H1 (cell line): Measurements from ENCODE around the gene SMARCC1. TPM values are rescaled to one million over a fixed set of nuclear protein-coding genes. Genes with fewer than 3 reads are reported as not detected.

Experiments
- CTCF ChIA-PET: fragments of 300-600 bp; sonication (Branson Sonifier 250); formaldehyde crosslinking; loops from one replicate; lab custom pipeline; 2021; ENCODE audit not compliant: partially characterized antibody; lab: Charles Lee
- POLR2A ChIA-PET: fragments of 300-600 bp; sonication (Branson Sonifier 250); formaldehyde crosslinking; loops from one replicate; lab custom pipeline; 2021; ENCODE audit warnings: inconsistent platforms; ENCODE audit not compliant: partially characterized antibody; lab: Charles Lee
- DNase-seq, 2 experiments: peaks; one replicate each; pipeline versions ENCODE4 v3.0.0 to v3.0.0-alpha.2; 2010 to 2022; ENCODE audit warnings: low spot score in 2 of 2, low read depth in 1 of 2, mixed read lengths in 1 of 2
- FAIRE-seq: peaks from 2 replicates; lab custom pipeline; 2011; peaks lifted over from hg19 to GRCh38; lab: Jason Lieb, UNC
- H2AFZ ChIP-seq: 2 replicates; pipeline ENCODE4 v1.8.1; 2012; ENCODE audit warnings: low read length, inconsistent platforms
- H2AK5ac ChIP-seq: 2 replicates; pipeline ENCODE4 v1.6.1; 2013; ENCODE audit warnings: low read depth, low read length
- H2BK120ac ChIP-seq: replicated peaks from 2 replicates; pipeline ENCODE3; 2013; ENCODE audit warnings: low read depth, low read length, inconsistent platforms
- H2BK12ac ChIP-seq: 2 replicates; pipeline ENCODE4 v1.6.1; 2013; ENCODE audit warnings: low read depth, low read length
- H2BK15ac ChIP-seq: 2 replicates; pipeline ENCODE4 v1.6.1; 2013; ENCODE audit warnings: low read length
- H2BK20ac ChIP-seq: 2 replicates; pipeline ENCODE4 v1.6.1; 2013; ENCODE audit warnings: low read length
- H2BK5ac ChIP-seq: 2 replicates; pipeline ENCODE4 v1.6.1; 2013; ENCODE audit warnings: low read depth, low read length
- H3K14ac ChIP-seq: 2 replicates; pipeline ENCODE4 v1.6.1; 2013; ENCODE audit warnings: inconsistent platforms; ENCODE audit not compliant: insufficient read length
- H3K18ac ChIP-seq: 2 replicates; pipeline ENCODE4 v1.6.1; 2013; ENCODE audit warnings: low read length; ENCODE audit errors: extremely low read depth
- H3K23ac ChIP-seq: 2 replicates; pipeline ENCODE4 v1.6.1; 2013; ENCODE audit warnings: inconsistent platforms; ENCODE audit not compliant: insufficient read length
- H3K23me2 ChIP-seq: 2 replicates; pipeline ENCODE4 v1.6.1; 2013; ENCODE audit warnings: low read depth, low read length
- H3K27ac ChIP-seq: 2 replicates; pipeline ENCODE4 v1.6.1; 2011; ENCODE audit warnings: low read depth, low read length, inconsistent platforms
- H3K27me3 ChIP-seq, 4 experiments: replicated peaks in 1 of 4; 1 replicate in 1 of 4; 2 replicates in 3 of 4; pipeline versions ENCODE4 v1.6.1 to v1.8.1; 2011 to 2013; ENCODE audit warnings: low read length in 3 of 4, mild to moderate bottlenecking in 3 of 4, inconsistent platforms in 2 of 4, mixed read lengths in 2 of 4, moderate library complexity in 1 of 4; ENCODE audit not compliant: control insufficient read depth in 3 of 4, insufficient read depth in 3 of 4; ENCODE audit errors: extremely low read depth in 1 of 4
- H3K36me3 ChIP-seq, 4 experiments: 2 replicates each; pipeline versions ENCODE4 v1.6.1 to v1.8.1; 2011 to 2013; ENCODE audit warnings: mild to moderate bottlenecking in 4 of 4, low read length in 3 of 4, moderate library complexity in 2 of 4, control low read depth in 1 of 4, inconsistent platforms in 1 of 4; ENCODE audit not compliant: insufficient read depth in 4 of 4, control insufficient read depth in 2 of 4
- H3K4ac ChIP-seq: replicated peaks from 2 replicates; pipeline ENCODE3; 2013; ENCODE audit warnings: low read length, low read depth, mixed read lengths, inconsistent platforms; ENCODE audit not compliant: insufficient read length
- H3K4me1 ChIP-seq, 4 experiments: replicated peaks in 1 of 4; 1 replicate in 1 of 4; 2 replicates in 3 of 4; pipeline versions ENCODE4 v1.6.1 to v1.8.1; 2011 to 2013; ENCODE audit warnings: low read length in 3 of 4, inconsistent platforms in 2 of 4, mixed read lengths in 1 of 4; ENCODE audit not compliant: insufficient read depth in 4 of 4, control insufficient read depth in 3 of 4
- H3K4me2 ChIP-seq, 2 experiments: 2 replicates each; pipeline versions ENCODE4 v1.6.1 to v1.8.1; 2011 to 2013; ENCODE audit warnings: low read depth in 2 of 2, low read length in 2 of 2, control low read depth in 1 of 2, inconsistent platforms in 1 of 2, mild to moderate bottlenecking in 1 of 2; ENCODE audit not compliant: insufficient read depth in 1 of 2
- H3K4me3 ChIP-seq, 4 experiments: fragments of 200-600, 300-600 bp in 1 of 4; sonication (generic), shearing (Covaris generic), sonication (Bioruptor Twin) in 1 of 4; 2 replicates each; pipeline versions ENCODE4 v1.5.1 to v1.8.1; 2011 to 2016; ENCODE audit warnings: low read length in 4 of 4, low read depth in 3 of 4, control low read depth in 2 of 4, inconsistent platforms in 2 of 4, mild to moderate bottlenecking in 2 of 4, mixed read lengths in 1 of 4, moderate library complexity in 1 of 4; ENCODE audit not compliant: insufficient read depth in 2 of 4; ENCODE audit errors: extremely low read depth in 1 of 4
- H3K56ac ChIP-seq: replicated peaks from 2 replicates; pipeline ENCODE3; 2013; ENCODE audit warnings: low read depth, mild to moderate bottlenecking, mixed read lengths, low read length, inconsistent platforms; ENCODE audit not compliant: insufficient read length
- H3K79me1 ChIP-seq: 2 replicates; pipeline ENCODE4 v1.6.1; 2013; ENCODE audit warnings: low read depth, low read length, control low read depth
- H3K79me2 ChIP-seq, 2 experiments: 2 replicates each; pipeline versions ENCODE4 v1.6.1 to v1.8.1; 2012 to 2013; ENCODE audit warnings: low read length in 2 of 2, mild to moderate bottlenecking in 2 of 2, inconsistent platforms in 1 of 2; ENCODE audit not compliant: insufficient read depth in 2 of 2, control insufficient read depth in 1 of 2
- H3K9ac ChIP-seq, 4 experiments: replicated peaks in 1 of 4; 1 replicate in 1 of 4; 2 replicates in 3 of 4; pipeline versions ENCODE4 v1.6.1 to v1.8.1; 2011 to 2013; ENCODE audit warnings: low read depth in 3 of 4, low read length in 3 of 4, control low read depth in 2 of 4, mild to moderate bottlenecking in 2 of 4, moderate library complexity in 2 of 4, inconsistent platforms in 1 of 4; ENCODE audit errors: extremely low read depth in 1 of 4
- H3K9me3 ChIP-seq, 2 experiments: 2 replicates each; pipeline versions ENCODE4 v1.6.1 to v1.8.1; 2012 to 2013; ENCODE audit warnings: mild to moderate bottlenecking in 2 of 2, moderate library complexity in 2 of 2, control low read depth in 1 of 2, inconsistent platforms in 1 of 2, low read depth in 1 of 2, low read length in 1 of 2, mixed read lengths in 1 of 2; ENCODE audit not compliant: insufficient read depth in 2 of 2
- H4K20me1 ChIP-seq, 2 experiments: replicated peaks in 1 of 2; 2 replicates each; pipeline versions ENCODE3 to v1.8.1; 2011 to 2013; ENCODE audit warnings: inconsistent platforms in 2 of 2, low read length in 2 of 2, mild to moderate bottlenecking in 1 of 2; ENCODE audit not compliant: insufficient read depth in 2 of 2, control insufficient read depth in 1 of 2
- H4K5ac ChIP-seq: 2 replicates; pipeline ENCODE4 v1.6.1; 2013; ENCODE audit warnings: low read length, low read depth, mixed read lengths, inconsistent platforms; ENCODE audit not compliant: insufficient read length
- H4K8ac ChIP-seq: 2 replicates; pipeline ENCODE4 v1.8.0; 2013; ENCODE audit warnings: mild to moderate bottlenecking, moderate library complexity, low read length, inconsistent platforms; ENCODE audit not compliant: insufficient read depth; ENCODE audit errors: extremely low read depth
- H4K91ac ChIP-seq: replicated peaks from 2 replicates; pipeline ENCODE3; 2013; ENCODE audit warnings: low read length, mixed read lengths, inconsistent platforms; ENCODE audit not compliant: insufficient read length
- CBX8 ChIP-seq: fragments of 300-800, 300-1000 bp; sonication (generic); IDR thresholded peaks from 2 replicates; pipeline ENCODE4 v1.7.1; 2016; ENCODE audit warnings: low read depth, low read length, borderline replicate concordance
- EZH2 ChIP-seq: fragments of 200-600 bp; sonication (generic); IDR thresholded peaks from 2 replicates; pipeline ENCODE4 v1.7.1; 2012; ENCODE audit warnings: low read depth, mild to moderate bottlenecking, moderate library complexity, low read length, inconsistent platforms; ENCODE audit not compliant: severe bottlenecking
- POU5F1 ChIP-seq: IDR thresholded peaks from 2 replicates; pipeline ENCODE4 v1.6.1; 2011; ENCODE audit warnings: low read depth, mild to moderate bottlenecking, low read length, moderate library complexity
- RFX5 ChIP-seq: IDR thresholded peaks from 2 replicates; pipeline ENCODE4 v1.6.1; 2011; ENCODE audit warnings: low read depth, low read length, improper control_type of control experiment, borderline replicate concordance
- RXRA ChIP-seq: IDR thresholded peaks from 2 replicates; pipeline ENCODE4 v1.6.1; 2011; ENCODE audit warnings: low read depth, mild to moderate bottlenecking, low read length, moderate library complexity; ENCODE audit not compliant: insufficient read depth
- SIX5 ChIP-seq: IDR thresholded peaks from 2 replicates; pipeline ENCODE4 v1.6.1; 2011; ENCODE audit warnings: mild to moderate bottlenecking, low read depth, low read length
- SP4 ChIP-seq: IDR thresholded peaks from 2 replicates; pipeline ENCODE4 v1.6.1; 2012; ENCODE audit warnings: low read length, inconsistent platforms
- SUZ12 ChIP-seq: fragments of 200-600 bp; sonication (generic); IDR thresholded peaks from 2 replicates; pipeline ENCODE4 v1.6.1; 2012; ENCODE audit warnings: mild to moderate bottlenecking, inconsistent platforms, low read length, moderate library complexity, mixed read lengths
- USF2 ChIP-seq: IDR thresholded peaks from 2 replicates; pipeline ENCODE4 v1.6.1; 2011; ENCODE audit warnings: low read length, improper control_type of control experiment
- WGBS, 2 experiments: shearing (Covaris generic) in 1 of 2; methylation state at CpG; one replicate each; pipeline versions ENCODE4 v1.1.6 to v1.1.7; 2013 to 2015; ENCODE audit warnings: low lambda C conversion rate in 2 of 2, mixed read lengths in 2 of 2, inconsistent platforms in 1 of 2, low coverage in 1 of 2, missing lambda C conversion rate in 1 of 2; ENCODE audit not compliant: insufficient replicate concordance in 2 of 2, insufficient coverage in 1 of 2, insufficient read length in 1 of 2; ENCODE audit errors: extremely low coverage in 1 of 2, missing lambda C conversion rate in 1 of 2; 5-methylcytosine and 5-hydroxymethylcytosine counted together
- polyA plus RNA-seq, 7 experiments: library from polyadenylated mRNA; depleted of rRNA in 3 of 7; stranded (reverse) in 5 of 7; unstranded in 2 of 7; fragments of >200 nt in 5 of 7; fragments of 200-250 nt in 2 of 7; gene quantifications; 1 replicate in 5 of 7; 2 replicates in 1 of 7; 4 replicates in 1 of 7; pipeline versions ENCODE4 v1.2.1 to v1.2.3, GENCODE V29; 2011 to 2013; ENCODE audit warnings: missing spikeins in 2 of 7, mixed read lengths in 2 of 7
- total RNA-seq: library from RNA; stranded (reverse); fragmentation: NEBNext Ultra II Directional; extraction: Animal tissue kit (Norgen Biotek cat#: 25700); gene quantifications from 2 replicates; pipeline ENCODE4 v1.2.1, GENCODE V29; 2021

Gene SMARCC1
- total and polyA plus RNA-seq, 2 of the 8 experiments (the other 6 are each of a cell fraction or from before 2014, with no cell fraction given): 64.1 to 335 TPM

- no peak overlapping the region for H3K18ac ChIP-seq
- H2BK15ac ChIP-seq: no peak overlapping the region
- no peak overlapping the region for H2BK20ac ChIP-seq
- H2BK12ac ChIP-seq: no peak overlapping the region
- FAIRE-seq: no peak
- no peak for DNase-seq
- no peak overlapping the region for H2BK5ac ChIP-seq
- TF ChIP-seq EZH2 (no peak), RFX5 (no peak), SP4 (no peak), USF2 (no peak), SIX5 (no peak), RXRA (no peak), CBX8 (no peak), SUZ12 (no peak), POU5F1 (no peak)
- peaks cover 0 to 13% (median 5%) of the 10 kb centered on the region in 4 experiments; a peak in 3 of 8 replicates for H3K36me3 ChIP-seq
- no peak overlapping the region for H3K23ac ChIP-seq
- no peak overlapping the region for H4K8ac ChIP-seq
- H3K4ac ChIP-seq: no peak overlapping the region
- H2AFZ ChIP-seq: no peak overlapping the region
- no peaks in the 10 kb centered on the region for H3K79me1 ChIP-seq
- H4K20me1 ChIP-seq: peaks cover 0 to 3% of the 10 kb centered on the region in 2 experiments
- H3K27me3 ChIP-seq: peaks cover 12 to 34% (median 26%) of the 10 kb centered on the region in 4 experiments
- H3K4me3 ChIP-seq: no peak overlapping the region
- H3K14ac ChIP-seq: no peak overlapping the region
- peaks cover 2 to 11% (median 4%) of the 10 kb centered on the region in 4 experiments; a peak in 5 of 7 replicates for H3K4me1 ChIP-seq
- H3K27ac ChIP-seq: no peak overlapping the region
- H4K5ac ChIP-seq: no peak overlapping the region
- WGBS, 2 experiments: 92% methylated on average over 5 of the region's 5 CpGs; no CpG with 5 or more reads in 1 of the 2 experiments
- CTCF ChIA-PET: interaction anchor here (0.6 to 1.6 kb wide), 3 partner anchors 39 to 59 kb away, joined by 3 to 6 read pairs (median 3); no protein-coding TSS in a partner anchor
- H3K4me2 ChIP-seq: no peak overlapping the region
- H3K23me2 ChIP-seq: peaks cover 7% of the 10 kb centered on the region; the same call in 1 of the 2 replicates
- H4K91ac ChIP-seq: no peak overlapping the region
- no peak overlapping the region for H2AK5ac ChIP-seq
- no peak overlapping the region for H2BK120ac ChIP-seq
- H3K79me2 ChIP-seq: no peaks in the 10 kb centered on the region
- H3K9ac ChIP-seq: no peak overlapping the region
- H3K9me3 ChIP-seq: no peaks in the 10 kb centered on the region
- no peak overlapping the region for H3K56ac ChIP-seq
- POLR2A ChIA-PET: interaction anchor here (0.7 to 1.3 kb wide), 4 partner anchors 9 to 47 kb away, joined by 3 to 7 read pairs (median 3); no protein-coding TSS in a partner anchor
Observed at GRCh38 chr3:47581422-47581821, 200.3 kb downstream of the SMARCC1 start.
